IPS-NIHi7 (cell line): ENCODE results near the gene CRYGC.

Experiments
- DNase-seq: peaks from one replicate; pipeline ENCODE4 v3.0.0; 2012; ENCODE audit warnings: mixed read lengths; ENCODE audit errors: extremely low spot score

Gene CRYGC

GRCh38 chr2:208096080-208096479 lies 33.5 kb downstream of the CRYGC start:
- DNase-seq: no peak

GRCh38 chr2:208093128-208093527 lies 36.5 kb downstream of the CRYGC start:
- DNase-seq: no peak

- DNase-seq: no peak
Measured at GRCh38 chr2:208092093-208092832, 37.4 kb downstream of the CRYGC start.

GRCh38 chr2:208090420-208090819 lies 39.2 kb downstream of the CRYGC start:
- DNase-seq: no peak

GRCh38 chr2:208086029-208086428 lies 43.6 kb downstream of the CRYGC start:
- no peak for DNase-seq

GRCh38 chr2:208083807-208084206 lies 45.8 kb downstream of the CRYGC start:
- DNase-seq: no peak
